WTC11 (cell line): ENCODE data around the gene GNG2. TPM values are rescaled to one million over a fixed set of nuclear protein-coding genes. Genes with fewer than 3 reads are reported as not detected.

Experiments used
- ATAC-seq: fragments of 200-7000 bp; cut with Tn5 transposase; 2 replicates; pipeline ENCODE4 v1.10.0; 2021; ENCODE audit warnings: mild to moderate bottlenecking, moderate library complexity
- CTCF ChIA-PET: fragments of 300-600 bp; sonication (Branson Sonifier 250); formaldehyde crosslinking; loops from one replicate; lab custom pipeline; 2021; ENCODE audit warnings: antibody characterized with exemption; lab: Charles Lee
- POLR2A ChIA-PET: fragments of 350-600 bp; sonication (Branson Sonifier 250); formaldehyde crosslinking; loops from one replicate; lab custom pipeline; 2021; ENCODE audit warnings: antibody characterized with exemption; lab: Charles Lee
- DNase-seq: peaks from one replicate; pipeline ENCODE4 v3.0.0; 2021; ENCODE audit warnings: low spot score
- H3K27ac Mint-ChIP-seq: 2 replicates; pipeline ENCODE4 v1.8.0; 2021; ENCODE audit warnings: mixed read lengths
- H3K27me3 Mint-ChIP-seq: 2 replicates; pipeline ENCODE4 v1.8.0; 2021; ENCODE audit warnings: low read depth, mild to moderate bottlenecking, moderate library complexity, mixed read lengths
- H3K36me3 Mint-ChIP-seq: 2 replicates; pipeline ENCODE4 v1.8.0; 2021; ENCODE audit warnings: mixed read lengths
- H3K4me1 Mint-ChIP-seq: 2 replicates; pipeline ENCODE4 v1.8.0; 2022; ENCODE audit warnings: mixed read lengths
- H3K4me3 Mint-ChIP-seq: 2 replicates; pipeline ENCODE4 v1.8.0; 2021; ENCODE audit warnings: mild to moderate bottlenecking, moderate library complexity, mixed read lengths
- H3K9me3 Mint-ChIP-seq: 2 replicates; pipeline ENCODE4 v1.8.0; 2021; ENCODE audit warnings: mixed read lengths
- ELF4 ChIP-seq: sonication (generic); formaldehyde crosslinking; IDR thresholded peaks from 2 replicates; pipeline ENCODE4 v1.8.1; 2022; ENCODE audit warnings: low read depth, mild to moderate bottlenecking, moderate library complexity, missing genetic modification reagents
- ERG ChIP-seq: fragments of 250-450 bp; sonication (Bioruptor Pico); IDR thresholded peaks from 2 replicates; pipeline ENCODE4 v1.8.0; 2021; ENCODE audit warnings: mild to moderate bottlenecking
- ESRRA ChIP-seq: sonication (generic); formaldehyde crosslinking; IDR thresholded peaks from 2 replicates; pipeline ENCODE4 v1.8.1; 2022; ENCODE audit warnings: mild to moderate bottlenecking, missing genetic modification reagents, borderline replicate concordance
- FOXJ3 ChIP-seq: sonication (generic); formaldehyde crosslinking; IDR thresholded peaks from 2 replicates; pipeline ENCODE4 v1.9.0; 2021; ENCODE audit warnings: missing genetic modification reagents, mild to moderate bottlenecking, borderline replicate concordance
- GTF2I ChIP-seq: fragments of 250-450 bp; sonication (Bioruptor Pico); conservative IDR thresholded peaks from 2 replicates; pipeline ENCODE4 v1.4.0; 2021; ENCODE audit warnings: mild to moderate bottlenecking
- HMGA2 ChIP-seq: fragments of 250-450 bp; sonication (Bioruptor Pico); IDR thresholded peaks from 2 replicates; pipeline ENCODE4 v1.4.0; 2021; ENCODE audit warnings: mild to moderate bottlenecking, moderate library complexity
- MXD4 ChIP-seq: fragments of 250-450 bp; sonication (Bioruptor Pico); IDR thresholded peaks from 2 replicates; pipeline ENCODE4 v1.8.0; 2021; ENCODE audit warnings: mild to moderate bottlenecking, moderate library complexity, borderline replicate concordance
- MYBL2 ChIP-seq: sonication (generic); formaldehyde crosslinking; IDR thresholded peaks from 2 replicates; pipeline ENCODE4 v1.8.1; 2023; ENCODE audit warnings: mild to moderate bottlenecking, moderate library complexity, missing genetic modification reagents
- RORB ChIP-seq: fragments of 250-450 bp; sonication (Bioruptor Pico); IDR thresholded peaks from 2 replicates; pipeline ENCODE4 v1.9.0; 2021; ENCODE audit warnings: mild to moderate bottlenecking
- SMAD3 ChIP-seq: sonication (generic); formaldehyde crosslinking; IDR thresholded peaks from 2 replicates; pipeline ENCODE4 v1.8.0; 2022; ENCODE audit warnings: missing genetic modification reagents, mild to moderate bottlenecking, borderline replicate concordance
- SMAD4 ChIP-seq: sonication (generic); formaldehyde crosslinking; IDR thresholded peaks from 2 replicates; pipeline ENCODE4 v1.8.0; 2022; ENCODE audit warnings: mild to moderate bottlenecking, missing genetic modification reagents
- ZBTB43 ChIP-seq: sonication (generic); formaldehyde crosslinking; IDR thresholded peaks from 2 replicates; pipeline ENCODE4 v1.8.1; 2023; ENCODE audit warnings: mild to moderate bottlenecking, missing genetic modification reagents
- ZNF121 ChIP-seq: sonication (generic); formaldehyde crosslinking; IDR thresholded peaks from 2 replicates; pipeline ENCODE4 v1.8.0; 2023; ENCODE audit warnings: missing genetic modification reagents
- ZNF138 ChIP-seq: sonication (generic); formaldehyde crosslinking; conservative IDR thresholded peaks from 2 replicates; pipeline ENCODE4 v1.8.1; 2022; ENCODE audit warnings: mild to moderate bottlenecking, moderate library complexity, missing genetic modification reagents
- ZNF232 ChIP-seq: sonication (generic); formaldehyde crosslinking; IDR thresholded peaks from 2 replicates; pipeline ENCODE4 v1.8.0; 2022; ENCODE audit warnings: mild to moderate bottlenecking, missing genetic modification reagents
- total RNA-seq: library from RNA; stranded (reverse); gene quantifications from 3 replicates; pipeline ENCODE4 v1.2.3, GENCODE V29; 2021
- TF ChIP-seq, protein P1 (sequence below): sonication (generic); formaldehyde crosslinking; IDR thresholded peaks from 2 replicates; pipeline ENCODE4 v1.8.0; 2022; ENCODE audit warnings: mild to moderate bottlenecking, missing genetic modification reagents
- TF ChIP-seq, protein P2 (sequence below): sonication (generic); formaldehyde crosslinking; IDR thresholded peaks from 2 replicates; pipeline ENCODE4 v1.8.1; 2022; ENCODE audit warnings: mild to moderate bottlenecking, missing genetic modification reagents, moderate library complexity, borderline replicate concordance
- TF ChIP-seq, protein P3 (sequence below): sonication (generic); formaldehyde crosslinking; IDR thresholded peaks from 2 replicates; pipeline ENCODE4 v1.8.1; 2022; ENCODE audit warnings: low read depth, mild to moderate bottlenecking, moderate library complexity, missing genetic modification reagents, borderline replicate concordance
- TF ChIP-seq, protein P4 (sequence below): fragments of 250-450 bp; sonication (Bioruptor Pico); IDR thresholded peaks from 2 replicates; pipeline ENCODE4 v1.9.0; 2021; ENCODE audit warnings: mild to moderate bottlenecking, borderline replicate concordance
- TF ChIP-seq, protein P5 (sequence below): sonication (generic); formaldehyde crosslinking; IDR thresholded peaks from 2 replicates; pipeline ENCODE4 v1.8.1; 2023; ENCODE audit warnings: mild to moderate bottlenecking, moderate library complexity, missing genetic modification reagents

Gene GNG2
- total RNA-seq, 1 experiment from 2014 or later, result 10.7 TPM

DNA sequence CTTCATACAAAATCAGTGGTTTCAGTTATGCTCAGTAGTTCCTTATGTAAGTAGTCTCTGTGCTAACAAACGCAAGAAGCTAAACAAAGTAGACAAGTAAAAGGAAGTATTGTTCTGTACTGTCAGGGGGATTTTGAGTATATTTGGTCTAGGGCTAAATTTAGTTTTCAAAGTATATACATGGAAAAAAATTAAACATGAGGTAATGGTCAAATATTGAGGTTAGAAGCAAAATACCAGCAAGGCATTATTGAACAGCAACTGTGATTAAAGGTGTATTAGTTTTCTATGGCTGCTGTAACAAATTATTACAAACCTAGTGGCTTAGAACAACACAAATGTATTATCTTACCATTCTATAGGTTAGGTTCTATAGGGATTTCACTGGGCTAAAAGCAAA is 18.8 kb downstream of the GNG2 start:
- Mint-ChIP-seq H3K27me3 (no peaks in the 10 kb centered on the region), H3K36me3 (no peaks in the 10 kb centered on the region), H3K4me3 (no peak overlapping the region), H3K27ac (no peak overlapping the region), H3K4me1 (peaks cover 3% of the 10 kb centered on the region), H3K9me3 (no peaks in the 10 kb centered on the region)
- no peak for ATAC-seq
- ChIA-PET POLR2A (no interaction called here), CTCF (no interaction called here)
- TF ChIP-seq ZNF121 (CRISPR knock-in tag) (no peak), ERG (no peak), ZBTB43 (no peak), RORB (no peak), ELF4 (CRISPR knock-in tag) (no peak), SMAD4 (no peak), MYBL2 (CRISPR knock-in tag) (no peak), ZNF232 (CRISPR knock-in tag) (no peak), ZNF138 (CRISPR knock-in tag) (no peak), GTF2I (CRISPR knock-in tag) (no peak), SMAD3 (no peak)
- TF ChIP-seq, protein P1, sequence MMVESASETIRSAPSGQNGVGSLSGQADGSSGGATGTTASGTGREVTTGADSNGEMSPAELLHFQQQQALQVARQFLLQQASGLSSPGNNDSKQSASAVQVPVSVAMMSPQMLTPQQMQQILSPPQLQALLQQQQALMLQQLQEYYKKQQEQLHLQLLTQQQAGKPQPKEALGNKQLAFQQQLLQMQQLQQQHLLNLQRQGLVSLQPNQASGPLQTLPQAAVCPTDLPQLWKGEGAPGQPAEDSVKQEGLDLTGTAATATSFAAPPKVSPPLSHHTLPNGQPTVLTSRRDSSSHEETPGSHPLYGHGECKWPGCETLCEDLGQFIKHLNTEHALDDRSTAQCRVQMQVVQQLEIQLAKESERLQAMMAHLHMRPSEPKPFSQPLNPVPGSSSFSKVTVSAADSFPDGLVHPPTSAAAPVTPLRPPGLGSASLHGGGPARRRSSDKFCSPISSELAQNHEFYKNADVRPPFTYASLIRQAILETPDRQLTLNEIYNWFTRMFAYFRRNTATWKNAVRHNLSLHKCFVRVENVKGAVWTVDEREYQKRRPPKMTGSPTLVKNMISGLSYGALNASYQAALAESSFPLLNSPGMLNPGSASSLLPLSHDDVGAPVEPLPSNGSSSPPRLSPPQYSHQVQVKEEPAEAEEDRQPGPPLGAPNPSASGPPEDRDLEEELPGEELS (CRISPR knock-in tag), result no peak
- TF ChIP-seq, protein P2, sequence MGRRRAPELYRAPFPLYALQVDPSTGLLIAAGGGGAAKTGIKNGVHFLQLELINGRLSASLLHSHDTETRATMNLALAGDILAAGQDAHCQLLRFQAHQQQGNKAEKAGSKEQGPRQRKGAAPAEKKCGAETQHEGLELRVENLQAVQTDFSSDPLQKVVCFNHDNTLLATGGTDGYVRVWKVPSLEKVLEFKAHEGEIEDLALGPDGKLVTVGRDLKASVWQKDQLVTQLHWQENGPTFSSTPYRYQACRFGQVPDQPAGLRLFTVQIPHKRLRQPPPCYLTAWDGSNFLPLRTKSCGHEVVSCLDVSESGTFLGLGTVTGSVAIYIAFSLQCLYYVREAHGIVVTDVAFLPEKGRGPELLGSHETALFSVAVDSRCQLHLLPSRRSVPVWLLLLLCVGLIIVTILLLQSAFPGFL (CRISPR knock-in tag), result no peak
- TF ChIP-seq, protein P3, sequence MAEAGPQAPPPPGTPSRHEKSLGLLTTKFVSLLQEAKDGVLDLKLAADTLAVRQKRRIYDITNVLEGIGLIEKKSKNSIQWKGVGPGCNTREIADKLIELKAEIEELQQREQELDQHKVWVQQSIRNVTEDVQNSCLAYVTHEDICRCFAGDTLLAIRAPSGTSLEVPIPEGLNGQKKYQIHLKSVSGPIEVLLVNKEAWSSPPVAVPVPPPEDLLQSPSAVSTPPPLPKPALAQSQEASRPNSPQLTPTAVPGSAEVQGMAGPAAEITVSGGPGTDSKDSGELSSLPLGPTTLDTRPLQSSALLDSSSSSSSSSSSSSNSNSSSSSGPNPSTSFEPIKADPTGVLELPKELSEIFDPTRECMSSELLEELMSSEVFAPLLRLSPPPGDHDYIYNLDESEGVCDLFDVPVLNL (CRISPR knock-in tag), result no peak
- DNase-seq, result no peak

- Mint-ChIP-seq H3K4me3 (no peak overlapping the region), H3K27ac (no peak overlapping the region), H3K36me3 (no peaks in the 10 kb centered on the region), H3K4me1 (no peaks in the 10 kb centered on the region; the same call in 1 of the 2 replicates), H3K9me3 (no peaks in the 10 kb centered on the region), H3K27me3 (no peaks in the 10 kb centered on the region)
- DNase-seq, result no peak
- ChIA-PET POLR2A (no interaction called here), CTCF (interaction anchor here (0.6 to 1.5 kb wide), 5 partner anchors 12 to 97 kb away, joined by 3 to 6 read pairs (median 5); partner anchors contain the start of gene GNG2)
- ATAC-seq, result no peak
- TF ChIP-seq, protein P2 (CRISPR knock-in tag), result no peak
- TF ChIP-seq MXD4 (CRISPR knock-in tag), result no peak
- TF ChIP-seq, protein P4, sequence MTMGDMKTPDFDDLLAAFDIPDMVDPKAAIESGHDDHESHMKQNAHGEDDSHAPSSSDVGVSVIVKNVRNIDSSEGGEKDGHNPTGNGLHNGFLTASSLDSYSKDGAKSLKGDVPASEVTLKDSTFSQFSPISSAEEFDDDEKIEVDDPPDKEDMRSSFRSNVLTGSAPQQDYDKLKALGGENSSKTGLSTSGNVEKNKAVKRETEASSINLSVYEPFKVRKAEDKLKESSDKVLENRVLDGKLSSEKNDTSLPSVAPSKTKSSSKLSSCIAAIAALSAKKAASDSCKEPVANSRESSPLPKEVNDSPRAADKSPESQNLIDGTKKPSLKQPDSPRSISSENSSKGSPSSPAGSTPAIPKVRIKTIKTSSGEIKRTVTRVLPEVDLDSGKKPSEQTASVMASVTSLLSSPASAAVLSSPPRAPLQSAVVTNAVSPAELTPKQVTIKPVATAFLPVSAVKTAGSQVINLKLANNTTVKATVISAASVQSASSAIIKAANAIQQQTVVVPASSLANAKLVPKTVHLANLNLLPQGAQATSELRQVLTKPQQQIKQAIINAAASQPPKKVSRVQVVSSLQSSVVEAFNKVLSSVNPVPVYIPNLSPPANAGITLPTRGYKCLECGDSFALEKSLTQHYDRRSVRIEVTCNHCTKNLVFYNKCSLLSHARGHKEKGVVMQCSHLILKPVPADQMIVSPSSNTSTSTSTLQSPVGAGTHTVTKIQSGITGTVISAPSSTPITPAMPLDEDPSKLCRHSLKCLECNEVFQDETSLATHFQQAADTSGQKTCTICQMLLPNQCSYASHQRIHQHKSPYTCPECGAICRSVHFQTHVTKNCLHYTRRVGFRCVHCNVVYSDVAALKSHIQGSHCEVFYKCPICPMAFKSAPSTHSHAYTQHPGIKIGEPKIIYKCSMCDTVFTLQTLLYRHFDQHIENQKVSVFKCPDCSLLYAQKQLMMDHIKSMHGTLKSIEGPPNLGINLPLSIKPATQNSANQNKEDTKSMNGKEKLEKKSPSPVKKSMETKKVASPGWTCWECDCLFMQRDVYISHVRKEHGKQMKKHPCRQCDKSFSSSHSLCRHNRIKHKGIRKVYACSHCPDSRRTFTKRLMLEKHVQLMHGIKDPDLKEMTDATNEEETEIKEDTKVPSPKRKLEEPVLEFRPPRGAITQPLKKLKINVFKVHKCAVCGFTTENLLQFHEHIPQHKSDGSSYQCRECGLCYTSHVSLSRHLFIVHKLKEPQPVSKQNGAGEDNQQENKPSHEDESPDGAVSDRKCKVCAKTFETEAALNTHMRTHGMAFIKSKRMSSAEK (CRISPR knock-in tag), result no peak
- TF ChIP-seq FOXJ3 (CRISPR knock-in tag), result no peak
- TF ChIP-seq HMGA2 (CRISPR knock-in tag), result no peak
- no peak for TF ChIP-seq ESRRA
- TF ChIP-seq, protein P5, sequence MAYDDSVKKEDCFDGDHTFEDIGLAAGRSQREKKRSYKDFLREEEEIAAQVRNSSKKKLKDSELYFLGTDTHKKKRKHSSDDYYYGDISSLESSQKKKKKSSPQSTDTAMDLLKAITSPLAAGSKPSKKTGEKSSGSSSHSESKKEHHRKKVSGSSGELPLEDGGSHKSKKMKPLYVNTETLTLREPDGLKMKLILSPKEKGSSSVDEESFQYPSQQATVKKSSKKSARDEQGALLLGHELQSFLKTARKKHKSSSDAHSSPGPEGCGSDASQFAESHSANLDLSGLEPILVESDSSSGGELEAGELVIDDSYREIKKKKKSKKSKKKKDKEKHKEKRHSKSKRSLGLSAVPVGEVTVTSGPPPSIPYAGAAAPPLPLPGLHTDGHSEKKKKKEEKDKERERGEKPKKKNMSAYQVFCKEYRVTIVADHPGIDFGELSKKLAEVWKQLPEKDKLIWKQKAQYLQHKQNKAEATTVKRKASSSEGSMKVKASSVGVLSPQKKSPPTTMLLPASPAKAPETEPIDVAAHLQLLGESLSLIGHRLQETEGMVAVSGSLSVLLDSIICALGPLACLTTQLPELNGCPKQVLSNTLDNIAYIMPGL (CRISPR knock-in tag), result no peak
- no peak for TF ChIP-seq SMAD4
These were observed 20.6 kb downstream of the GNG2 start for GRCh38 chr14:51880835-51881580.
